ENCODE data around the gene CASP5. TPM values are rescaled to one million over a fixed set of nuclear protein-coding genes. Genes with fewer than 3 reads are reported as not detected.
A peak's percentile ranks its signal among the peaks of the same experiment; 100 is the strongest.

CASP5 gene
- total and polyA plus RNA-seq, 4 donors, result 0.10 to 0.75 (median 0.34) TPM

- Histone ChIP-seq H3K4me1 (ENCODE audit: control insufficient read depth in 4 of 4, insufficient read depth in 4 of 4, low read length in 3 of 4) (peaks cover 8 to 19% (median 14%) of the 10 kb centered on the region in 4 donors), H3K27ac (ENCODE audit: low read depth in 1 of 2, low read length in 2 of 2) (no peak overlapping the region), H3K9me3 (ENCODE audit: control insufficient read depth in 4 of 4, low read length in 3 of 4) (no peaks in the 10 kb centered on the region), H3K36me3 (ENCODE audit: control insufficient read depth in 4 of 4, insufficient read depth in 3 of 4, low read depth in 1 of 4, low read length in 3 of 4) (peaks cover 1 to 12% (median 4%) of the 10 kb centered on the region in 4 donors), H3K4me3 (ENCODE audit: low read depth in 1 of 3, low read length in 3 of 3) (no peak overlapping the region), H3K27me3 (ENCODE audit: control insufficient read depth in 4 of 4, insufficient read depth in 4 of 4, low read length in 3 of 4) (no peaks in the 10 kb centered on the region), H3K9ac (ENCODE audit: low read depth in 1 of 2, low read length in 2 of 2) (no peak overlapping the region)
- TF ChIP-seq GABPA (IDR thresholded peaks at IDR 0.05 in 1 of 2, conservative IDR thresholded peaks at IDR 0.05 in 1 of 2) (no peak), REST (IDR thresholded peaks at IDR 0.05) (no peak), HNF4A (conservative IDR thresholded peaks at IDR 0.05) (peak in 1 of 2 donors; percentile 51), FOXA2 (IDR thresholded peaks at IDR 0.05) (no peak)
- no peak for DNase-seq (ENCODE audit: low spot score)
- WGBS, result 38% methylated on average over 3 of the region's 3 CpGs
Observed at GRCh38 chr11:104962852-104963251, 60.1 kb downstream of the CASP5 start.

GRCh38 chr11:104957280-104957679 is 65.7 kb downstream of the CASP5 start:
- H3K36me3 ChIP-seq (ENCODE audit: control insufficient read depth in 4 of 4, insufficient read depth in 3 of 4, low read depth in 1 of 4, low read length in 3 of 4), result peaks cover 3 to 25% (median 15%) of the 10 kb centered on the region in 4 donors
- no peak overlapping the region for H3K27ac ChIP-seq (ENCODE audit: low read depth in 1 of 2, low read length in 2 of 2)
- no peaks in the 10 kb centered on the region for H3K27me3 ChIP-seq (ENCODE audit: control insufficient read depth in 4 of 4, insufficient read depth in 4 of 4, low read length in 3 of 4)
- TF ChIP-seq FOXA1 (IDR thresholded peaks at IDR 0.05), result no peak
- no peak for TF ChIP-seq EGR1 (IDR thresholded peaks at IDR 0.05; ENCODE audit: low read depth in 2 of 2)
- TF ChIP-seq SP1 (IDR thresholded peaks at IDR 0.05), result no peak
- no peak for TF ChIP-seq NR2F2 (IDR thresholded peaks at IDR 0.05)
- no peak for TF ChIP-seq GABPA (IDR thresholded peaks at IDR 0.05 in 1 of 2, conservative IDR thresholded peaks at IDR 0.05 in 1 of 2)
- TF ChIP-seq REST (IDR thresholded peaks at IDR 0.05), result no peak
- TF ChIP-seq HNF4A (conservative IDR thresholded peaks at IDR 0.05), result no peak
- TF ChIP-seq HNF4G (IDR thresholded peaks at IDR 0.05), result no peak
- TF ChIP-seq ZBTB33 (IDR thresholded peaks at IDR 0.05), result no peak
- H3K4me1 ChIP-seq (ENCODE audit: control insufficient read depth in 4 of 4, insufficient read depth in 4 of 4, low read length in 3 of 4), result peaks cover 2 to 14% (median 4%) of the 10 kb centered on the region in 4 donors
- no peaks in the 10 kb centered on the region for H3K9me3 ChIP-seq (ENCODE audit: control insufficient read depth in 4 of 4, low read length in 3 of 4)
- H3K9ac ChIP-seq (ENCODE audit: low read depth in 1 of 2, low read length in 2 of 2), result no peak overlapping the region
- 97% methylated on average over 3 of the region's 3 CpGs for WGBS
- no peak overlapping the region for H3K4me3 ChIP-seq (ENCODE audit: low read depth in 1 of 3, low read length in 3 of 3)
- DNase-seq (ENCODE audit: low spot score), result no peak
